Bronchial epithelial cell (primary cell): ENCODE measurements around the gene ZSCAN25. TPM values are rescaled to one million over a fixed set of nuclear protein-coding genes. Genes with fewer than 3 reads are reported as not detected.

Source experiments
- DNase-seq: peaks from one replicate; pipeline ENCODE4 v3.0.0-alpha.2; 2010; ENCODE audit warnings: low read depth
- FAIRE-seq: peaks from 2 replicates; lab custom pipeline; 2011; peaks lifted over from hg19 to GRCh38; lab: Jason Lieb, UNC
- H3K27me3 ChIP-seq: 2 replicates; pipeline ENCODE4 v1.5.1; 2011; ENCODE audit warnings: low read length; ENCODE audit not compliant: control insufficient read depth, insufficient read depth
- H3K36me3 ChIP-seq: 2 replicates; pipeline ENCODE4 v1.5.1; 2011; ENCODE audit warnings: low read length; ENCODE audit not compliant: control insufficient read depth, insufficient read depth
- H3K4me3 ChIP-seq: 2 replicates; pipeline ENCODE4 v1.5.1; 2011; ENCODE audit warnings: mild to moderate bottlenecking, low read depth, low read length, control low read depth
- CTCF ChIP-seq: IDR thresholded peaks from 2 replicates; pipeline ENCODE4 v1.5.1; 2011; ENCODE audit warnings: mild to moderate bottlenecking, moderate library complexity, low read length, control low read depth, inconsistent platforms; ENCODE audit not compliant: insufficient read depth, severe bottlenecking
- total RNA-seq: library from RNA; depleted of rRNA; stranded (reverse); fragments of >200 nt; gene quantifications from 2 replicates; pipeline ENCODE4 v1.2.1, GENCODE V29; 2014

ZSCAN25 gene
- total RNA-seq, 1 donor from 2014 or later = 12.4 TPM

GRCh38 chr7:99669782-99670181, 53.0 kb downstream of the ZSCAN25 start:
- H3K27me3 ChIP-seq = no peaks in the 10 kb centered on the region
- H3K36me3 ChIP-seq = peaks cover 1% of the 10 kb centered on the region
- no peak for DNase-seq
- TF ChIP-seq CTCF = no peak
- no peak for FAIRE-seq
- no peak overlapping the region for H3K4me3 ChIP-seq

GRCh38 chr7:99672573-99672972, 55.8 kb downstream of the ZSCAN25 start:
- H3K27me3 ChIP-seq = no peaks in the 10 kb centered on the region
- no peaks in the 10 kb centered on the region for H3K36me3 ChIP-seq
- H3K4me3 ChIP-seq = no peak overlapping the region
- no peak for DNase-seq
- FAIRE-seq = no peak
- TF ChIP-seq CTCF = no peak

- FAIRE-seq = no peak
These were observed 58.4 kb downstream of the ZSCAN25 start for GRCh38 chr7:99674995-99675742.

GRCh38 chr7:99677013-99677647, 60.4 kb downstream of the ZSCAN25 start:
- FAIRE-seq = no peak
- Histone ChIP-seq H3K36me3 (no peaks in the 10 kb centered on the region), H3K4me3 (no peak overlapping the region), H3K27me3 (no peaks in the 10 kb centered on the region)
- DNase-seq = no peak
- no peak for TF ChIP-seq CTCF

More at GRCh38 chr7:99674995-99675742, 58.4 kb downstream of the ZSCAN25 start:
- no peaks in the 10 kb centered on the region for H3K27me3 ChIP-seq
- no peak overlapping the region for H3K4me3 ChIP-seq
- no peak for DNase-seq
- no peak for TF ChIP-seq CTCF
- no peaks in the 10 kb centered on the region for H3K36me3 ChIP-seq

GRCh38 chr7:99677648-99678045, 60.9 kb downstream of the ZSCAN25 start:
- H3K36me3 ChIP-seq = no peaks in the 10 kb centered on the region
- no peak overlapping the region for H3K4me3 ChIP-seq
- no peak for TF ChIP-seq CTCF
- no peaks in the 10 kb centered on the region for H3K27me3 ChIP-seq
- FAIRE-seq (no peak), DNase-seq (no peak)
